GM12878 (cell line): ENCODE results near the gene ABHD3. TPM values are rescaled to one million over a fixed set of nuclear protein-coding genes. Genes with fewer than 3 reads are reported as not detected.
A peak's percentile ranks its signal among the peaks of the same experiment; 100 is the strongest.

ENCODE experiments used
- ATF7 ChIP-seq: fragments of 450-650 bp; IDR thresholded peaks from 2 replicates; pipeline ENCODE4 v1.6.1; 2016; ENCODE audit warnings: low read depth, mild to moderate bottlenecking
- BCL3 ChIP-seq: IDR thresholded peaks from 2 replicates; pipeline ENCODE4 v1.6.1; 2011; ENCODE audit warnings: borderline replicate concordance, low read depth, mild to moderate bottlenecking, moderate library complexity, low read length; ENCODE audit not compliant: insufficient read depth, poor library complexity, severe bottlenecking
- BHLHE40 ChIP-seq, 2 experiments: fragments of 450-650 bp in 1 of 2; IDR thresholded peaks; 2 replicates each; pipeline ENCODE4 v1.6.1; 2011 to 2017; ENCODE audit warnings: low read depth in 2 of 2, borderline replicate concordance in 1 of 2, improper control_type of control experiment in 1 of 2, low read length in 1 of 2, mild to moderate bottlenecking in 1 of 2
- CHD2 ChIP-seq: IDR thresholded peaks from 2 replicates; pipeline ENCODE4 v1.6.1; 2011; ENCODE audit warnings: low read depth, low read length, improper control_type of control experiment, borderline replicate concordance
- HDGF ChIP-seq: fragments of 450-650 bp; IDR thresholded peaks from 2 replicates; pipeline ENCODE4 v1.6.1; 2016; ENCODE audit warnings: antibody characterized with exemption
- IKZF2 ChIP-seq, 2 experiments: fragments of 450-650 bp; IDR thresholded peaks; 2 replicates each; pipeline ENCODE4 v1.6.1; 2017; ENCODE audit warnings: mild to moderate bottlenecking in 2 of 2, moderate library complexity in 2 of 2
- IRF3 ChIP-seq: fragments of 450-650 bp; IDR thresholded peaks from 2 replicates; pipeline ENCODE4 v1.6.1; 2014; ENCODE audit warnings: mild to moderate bottlenecking
- KLF5 ChIP-seq: fragments of 450-650 bp; IDR thresholded peaks from 2 replicates; pipeline ENCODE4 v1.6.1; 2014; ENCODE audit warnings: mild to moderate bottlenecking; ENCODE audit not compliant: partially characterized antibody
- MTA3 ChIP-seq: IDR thresholded peaks from 2 replicates; pipeline ENCODE4 v1.6.1; 2012; ENCODE audit warnings: low read length, inconsistent platforms, borderline replicate concordance
- NBN ChIP-seq: fragments of 450-650 bp; IDR thresholded peaks from 2 replicates; pipeline ENCODE4 v1.6.1; 2016
- RUNX3 ChIP-seq: IDR thresholded peaks from 2 replicates; pipeline ENCODE4 v1.6.1; 2012; ENCODE audit warnings: low read length, inconsistent platforms
- SIN3A ChIP-seq: IDR thresholded peaks from 2 replicates; pipeline ENCODE4 v1.6.1; 2012; ENCODE audit warnings: low read depth, low read length, improper control_type of control experiment
- TBL1XR1 ChIP-seq: IDR thresholded peaks from 2 replicates; pipeline ENCODE4 v1.6.1; 2012; ENCODE audit warnings: low read depth, low read length, improper control_type of control experiment
- TCF3 ChIP-seq: IDR thresholded peaks from 2 replicates; pipeline ENCODE4 v1.6.1; 2012; ENCODE audit warnings: low read depth, mild to moderate bottlenecking, low read length, borderline replicate concordance; ENCODE audit not compliant: insufficient read depth
- YY1 ChIP-seq: IDR thresholded peaks from 2 replicates; pipeline ENCODE4 v1.6.1; 2011; ENCODE audit warnings: low read depth, mild to moderate bottlenecking, low read length
- ZNF24 ChIP-seq: fragments of 450-650 bp; IDR thresholded peaks from 2 replicates; pipeline ENCODE4 v1.6.1; 2017; ENCODE audit warnings: antibody characterized with exemption, mild to moderate bottlenecking
- polyA plus RNA-seq, 11 experiments: library from polyadenylated mRNA; depleted of rRNA in 4 of 11; unstranded in 6 of 11; stranded (reverse) in 5 of 11; fragments of >200 nt; fragmentation: Nextera tagmentation in 4 of 11; fragmentation: Illumina TruSeq in 1 of 11; extraction: Ambion mirVana in 4 of 11; extraction: Trizol in 1 of 11; gene quantifications; 1 replicate in 1 of 11; 2 replicates in 10 of 11; pipeline versions ENCODE4 v1.2.1 to v1.2.3, GENCODE V29; 2011 to 2016; ENCODE audit warnings: inconsistent platforms in 2 of 11, missing spikeins in 2 of 11, low read depth in 1 of 11
- total RNA-seq, 4 experiments: library from RNA; depleted of rRNA in 3 of 4; stranded (reverse); fragments of >200 nt in 3 of 4; fragmentation: Illumina TruSeq in 1 of 4; extraction: Trizol in 1 of 4; gene quantifications; 2 replicates each; pipeline versions ENCODE4 v1.2.1 to v1.2.3, GENCODE V29; 2013 to 2021
- TF ChIP-seq, protein P1 (sequence below): IDR thresholded peaks from 2 replicates; pipeline ENCODE4 v1.6.1; 2012; ENCODE audit warnings: mild to moderate bottlenecking, low read depth, low read length
- TF ChIP-seq, protein P2 (sequence below): IDR thresholded peaks from 2 replicates; pipeline ENCODE4 v1.6.1; 2012; ENCODE audit warnings: low read depth, low read length, improper control_type of control experiment
- TF ChIP-seq, protein P3 (sequence below): fragments of 450-650 bp; IDR thresholded peaks from 2 replicates; pipeline ENCODE4 v1.6.1; 2016; ENCODE audit warnings: mild to moderate bottlenecking, moderate library complexity, borderline replicate concordance

Gene ABHD3
- total and polyA plus RNA-seq, 10 of the 15 experiments (the other 5 are each of a cell fraction or from before 2014, with no cell fraction given) = 4.9 to 49.8 (median 18.3) TPM

DNA sequence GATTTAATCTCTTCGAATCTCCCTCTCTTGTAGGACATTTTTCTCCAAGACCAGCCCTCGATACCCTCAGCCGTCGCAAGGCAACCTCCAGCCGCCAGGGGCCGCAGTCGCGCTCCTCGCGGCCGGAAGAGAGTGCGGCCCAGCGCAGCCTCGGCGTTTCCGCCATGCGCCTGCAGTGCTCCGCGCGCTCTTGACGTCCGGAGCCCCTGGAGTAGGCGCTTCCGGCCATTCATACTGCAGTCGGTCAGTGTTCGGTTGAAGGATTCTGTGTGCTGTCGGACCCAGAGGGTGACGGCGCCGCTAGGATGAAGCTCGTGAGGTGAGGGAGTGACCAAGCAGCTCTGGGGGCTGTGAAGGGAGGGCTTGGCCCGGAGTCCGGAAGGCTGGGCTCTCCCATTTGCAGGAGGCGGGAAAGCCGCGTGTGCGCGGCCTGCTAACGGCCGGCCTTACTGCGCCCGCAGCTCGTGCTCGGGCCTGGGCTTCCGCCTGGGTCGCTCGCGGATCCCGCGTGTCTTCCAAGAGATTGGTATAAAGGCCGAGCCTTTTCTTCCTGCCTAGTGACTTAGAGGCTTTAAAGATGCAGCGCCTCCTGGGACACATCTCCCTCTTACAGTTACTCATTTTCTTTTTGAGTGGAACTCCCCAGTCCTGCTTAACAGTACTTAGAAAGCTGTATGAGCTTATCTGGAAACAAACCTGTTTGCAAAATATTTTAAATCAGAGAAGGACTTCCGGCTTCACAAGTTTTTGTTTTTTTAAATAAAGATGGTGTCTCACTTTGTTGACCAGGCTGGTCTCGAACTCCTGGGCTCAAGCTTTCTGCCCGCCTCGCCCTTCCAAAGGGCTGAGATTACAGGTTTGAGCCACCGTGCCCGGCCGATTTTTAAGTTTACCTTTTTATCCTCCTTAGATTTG lies 92.2 kb downstream of the ABHD3 start, which contains the start of gene SNRPD1 (continued):
- TF ChIP-seq TCF3 (no peak), IKZF2 (IDR thresholded peaks at IDR 0.05) (peak; percentile 20 to 42; a peak in 2 of 4 replicates), KLF5 (peak; percentile 89), BHLHE40 (IDR thresholded peaks at IDR 0.05; ENCODE audit: borderline replicate concordance in 1 of 2, low read depth in 2 of 2, low read length in 1 of 2) (peak in 1 of 2 experiments; percentile 77; a peak in 2 of 4 replicates), ATF7 (no peak; the same call in 1 of the 2 replicates), TBL1XR1 (peak; percentile 81; the same call in 1 of the 2 replicates), SIN3A (peak; percentile 94), YY1 (peak; percentile 91), BCL3 (no peak), ZNF24 (peak; percentile 33; the same call in 1 of the 2 replicates), MTA3 (no peak), NBN (peak; percentile 79), IRF3 (no peak), CHD2 (peak; percentile 67; the same call in 1 of the 2 replicates), RUNX3 (0 out of 2 replicates have a peak, but pooled peaks have one; percentile 42), HDGF (peak; percentile 61; the same call in 1 of the 2 replicates)
- TF ChIP-seq, protein P1, sequence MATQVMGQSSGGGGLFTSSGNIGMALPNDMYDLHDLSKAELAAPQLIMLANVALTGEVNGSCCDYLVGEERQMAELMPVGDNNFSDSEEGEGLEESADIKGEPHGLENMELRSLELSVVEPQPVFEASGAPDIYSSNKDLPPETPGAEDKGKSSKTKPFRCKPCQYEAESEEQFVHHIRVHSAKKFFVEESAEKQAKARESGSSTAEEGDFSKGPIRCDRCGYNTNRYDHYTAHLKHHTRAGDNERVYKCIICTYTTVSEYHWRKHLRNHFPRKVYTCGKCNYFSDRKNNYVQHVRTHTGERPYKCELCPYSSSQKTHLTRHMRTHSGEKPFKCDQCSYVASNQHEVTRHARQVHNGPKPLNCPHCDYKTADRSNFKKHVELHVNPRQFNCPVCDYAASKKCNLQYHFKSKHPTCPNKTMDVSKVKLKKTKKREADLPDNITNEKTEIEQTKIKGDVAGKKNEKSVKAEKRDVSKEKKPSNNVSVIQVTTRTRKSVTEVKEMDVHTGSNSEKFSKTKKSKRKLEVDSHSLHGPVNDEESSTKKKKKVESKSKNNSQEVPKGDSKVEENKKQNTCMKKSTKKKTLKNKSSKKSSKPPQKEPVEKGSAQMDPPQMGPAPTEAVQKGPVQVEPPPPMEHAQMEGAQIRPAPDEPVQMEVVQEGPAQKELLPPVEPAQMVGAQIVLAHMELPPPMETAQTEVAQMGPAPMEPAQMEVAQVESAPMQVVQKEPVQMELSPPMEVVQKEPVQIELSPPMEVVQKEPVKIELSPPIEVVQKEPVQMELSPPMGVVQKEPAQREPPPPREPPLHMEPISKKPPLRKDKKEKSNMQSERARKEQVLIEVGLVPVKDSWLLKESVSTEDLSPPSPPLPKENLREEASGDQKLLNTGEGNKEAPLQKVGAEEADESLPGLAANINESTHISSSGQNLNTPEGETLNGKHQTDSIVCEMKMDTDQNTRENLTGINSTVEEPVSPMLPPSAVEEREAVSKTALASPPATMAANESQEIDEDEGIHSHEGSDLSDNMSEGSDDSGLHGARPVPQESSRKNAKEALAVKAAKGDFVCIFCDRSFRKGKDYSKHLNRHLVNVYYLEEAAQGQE = no peak
- TF ChIP-seq, protein P2, sequence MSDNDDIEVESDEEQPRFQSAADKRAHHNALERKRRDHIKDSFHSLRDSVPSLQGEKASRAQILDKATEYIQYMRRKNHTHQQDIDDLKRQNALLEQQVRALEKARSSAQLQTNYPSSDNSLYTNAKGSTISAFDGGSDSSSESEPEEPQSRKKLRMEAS = peak; percentile 97
- TF ChIP-seq, protein P3, sequence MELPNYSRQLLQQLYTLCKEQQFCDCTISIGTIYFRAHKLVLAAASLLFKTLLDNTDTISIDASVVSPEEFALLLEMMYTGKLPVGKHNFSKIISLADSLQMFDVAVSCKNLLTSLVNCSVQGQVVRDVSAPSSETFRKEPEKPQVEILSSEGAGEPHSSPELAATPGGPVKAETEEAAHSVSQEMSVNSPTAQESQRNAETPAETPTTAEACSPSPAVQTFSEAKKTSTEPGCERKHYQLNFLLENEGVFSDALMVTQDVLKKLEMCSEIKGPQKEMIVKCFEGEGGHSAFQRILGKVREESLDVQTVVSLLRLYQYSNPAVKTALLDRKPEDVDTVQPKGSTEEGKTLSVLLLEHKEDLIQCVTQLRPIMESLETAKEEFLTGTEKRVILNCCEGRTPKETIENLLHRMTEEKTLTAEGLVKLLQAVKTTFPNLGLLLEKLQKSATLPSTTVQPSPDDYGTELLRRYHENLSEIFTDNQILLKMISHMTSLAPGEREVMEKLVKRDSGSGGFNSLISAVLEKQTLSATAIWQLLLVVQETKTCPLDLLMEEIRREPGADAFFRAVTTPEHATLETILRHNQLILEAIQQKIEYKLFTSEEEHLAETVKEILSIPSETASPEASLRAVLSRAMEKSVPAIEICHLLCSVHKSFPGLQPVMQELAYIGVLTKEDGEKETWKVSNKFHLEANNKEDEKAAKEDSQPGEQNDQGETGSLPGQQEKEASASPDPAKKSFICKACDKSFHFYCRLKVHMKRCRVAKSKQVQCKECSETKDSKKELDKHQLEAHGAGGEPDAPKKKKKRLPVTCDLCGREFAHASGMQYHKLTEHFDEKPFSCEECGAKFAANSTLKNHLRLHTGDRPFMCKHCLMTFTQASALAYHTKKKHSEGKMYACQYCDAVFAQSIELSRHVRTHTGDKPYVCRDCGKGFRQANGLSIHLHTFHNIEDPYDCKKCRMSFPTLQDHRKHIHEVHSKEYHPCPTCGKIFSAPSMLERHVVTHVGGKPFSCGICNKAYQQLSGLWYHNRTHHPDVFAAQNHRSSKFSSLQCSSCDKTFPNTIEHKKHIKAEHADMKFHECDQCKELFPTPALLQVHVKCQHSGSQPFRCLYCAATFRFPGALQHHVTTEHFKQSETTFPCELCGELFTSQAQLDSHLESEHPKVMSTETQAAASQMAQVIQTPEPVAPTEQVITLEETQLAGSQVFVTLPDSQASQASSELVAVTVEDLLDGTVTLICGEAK = peak; percentile 95
